Activated CD4-positive, alpha-beta memory T cell treated with anti-CD3 and anti-CD28 coated beads for 36 hours (primary cell): ENCODE data around the gene SEPTIN1. TPM values are rescaled to one million over a fixed set of nuclear protein-coding genes. Genes with fewer than 3 reads are reported as not detected.

Experiments used
- CTCF ChIA-PET: fragments of 350-600 bp; sonication (Branson Sonifier 250); formaldehyde crosslinking; loops from one replicate; lab custom pipeline; 2021; ENCODE audit warnings: antibody characterized with exemption, inconsistent platforms; lab: Charles Lee
- POLR2A ChIA-PET: fragments of 350-600 bp; sonication (Branson Sonifier 250); formaldehyde crosslinking; loops from one replicate; lab custom pipeline; 2021; ENCODE audit warnings: antibody characterized with exemption; lab: Charles Lee
- DNase-seq: peaks from one replicate; pipeline ENCODE4 v3.0.0-alpha.2; 2020
- H3K27ac Mint-ChIP-seq: one replicate; pipeline ENCODE4 v1.8.0; 2021; ENCODE audit warnings: mixed read lengths
- H3K27me3 Mint-ChIP-seq: one replicate; pipeline ENCODE4 v1.8.0; 2021; ENCODE audit warnings: mixed read lengths
- H3K36me3 Mint-ChIP-seq: one replicate; pipeline ENCODE4 v1.8.0; 2021; ENCODE audit warnings: mixed read lengths
- H3K4me1 Mint-ChIP-seq: one replicate; pipeline ENCODE4 v1.8.0; 2021; ENCODE audit warnings: low read depth, mixed read lengths
- H3K4me3 Mint-ChIP-seq: one replicate; pipeline ENCODE4 v1.8.0; 2021; ENCODE audit warnings: mild to moderate bottlenecking, mixed read lengths
- H3K9me3 Mint-ChIP-seq: one replicate; pipeline ENCODE4 v1.8.0; 2021; ENCODE audit warnings: mixed read lengths
- intact Hi-C: fragments of 100-400 bp; cut with micrococcal nuclease; formaldehyde crosslinking; loops from one replicate; pipeline ENCODE4 v1.15.1; 2023
- total RNA-seq, 2 experiments: library from RNA; stranded (reverse); gene quantifications; one replicate each; pipeline ENCODE4 v1.2.3, GENCODE V29; 2021

SEPTIN1 gene
- total RNA-seq, 2 experiments from 2014 or later, result 199 to 202 TPM

DNA sequence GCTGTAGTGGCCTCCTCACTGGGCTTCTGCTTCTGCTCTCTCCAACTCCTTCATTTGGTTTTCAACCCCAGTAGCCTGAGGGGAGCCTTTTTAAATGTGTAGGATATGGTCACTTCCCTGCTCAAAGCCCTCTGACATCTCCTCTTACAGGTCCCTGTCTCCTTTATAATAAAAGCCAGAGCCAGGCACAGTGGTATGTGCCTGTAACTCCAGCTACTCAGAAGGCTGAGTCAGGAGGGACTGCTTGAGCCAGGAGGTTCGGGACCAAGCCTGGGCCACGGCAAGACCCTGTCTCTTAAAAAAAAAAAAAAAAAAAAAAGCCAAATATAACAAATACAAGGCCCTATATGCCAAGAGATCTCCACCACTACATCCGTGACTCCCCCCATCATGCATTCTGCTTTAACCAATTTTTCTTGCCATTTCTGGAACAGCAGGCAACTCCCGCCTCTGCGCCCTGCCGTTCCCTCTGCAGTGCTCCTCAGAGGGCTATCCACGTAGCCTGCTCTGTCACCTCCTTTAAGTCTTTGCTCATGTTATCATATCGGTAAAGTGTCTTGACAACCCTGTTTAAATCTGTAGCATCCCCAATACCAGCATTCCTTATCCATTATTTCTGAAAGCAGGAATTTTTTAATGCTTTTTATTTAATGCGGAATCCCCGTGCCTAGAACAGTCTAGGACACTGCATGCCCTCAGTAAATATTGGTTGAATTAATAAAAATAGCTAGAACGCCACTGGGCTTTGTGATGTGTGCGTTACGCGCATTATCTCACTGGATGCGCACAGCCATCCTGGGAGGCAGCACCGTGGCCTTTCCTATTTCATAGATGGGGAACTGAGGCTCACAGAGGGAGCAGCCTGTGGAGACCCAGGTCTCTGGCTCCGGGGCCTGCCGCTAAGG is 34.5 kb upstream of the SEPTIN1 start:
- no peaks in the 10 kb centered on the region for H3K27me3 Mint-ChIP-seq
- ChIA-PET POLR2A (interaction anchor here (0.7 to 1.9 kb wide), 18 partner anchors 7 to 218 kb away, joined by 3 to 22 read pairs (median 5); partner anchors contain the start of genes CD2BP2, DCTPP1, ITGAL and SEPHS2), CTCF (interaction anchor here (0.6 to 6.0 kb wide), 17 partner anchors 9 to 327 kb away, joined by 3 to 48 read pairs (median 4); partner anchors contain the start of genes DCTPP1, ZNF48, ZNF688 and ZNF747)
- H3K27ac Mint-ChIP-seq, result peak overlapping the region; percentile 1
- H3K36me3 Mint-ChIP-seq, result peaks cover 34% of the 10 kb centered on the region
- DNase-seq, result no peak
- intact Hi-C loops, result no loop called here
- no peaks in the 10 kb centered on the region for H3K9me3 Mint-ChIP-seq
- H3K4me1 Mint-ChIP-seq, result peaks cover 32% of the 10 kb centered on the region
- peak overlapping the region; percentile 39 for H3K4me3 Mint-ChIP-seq

DNA sequence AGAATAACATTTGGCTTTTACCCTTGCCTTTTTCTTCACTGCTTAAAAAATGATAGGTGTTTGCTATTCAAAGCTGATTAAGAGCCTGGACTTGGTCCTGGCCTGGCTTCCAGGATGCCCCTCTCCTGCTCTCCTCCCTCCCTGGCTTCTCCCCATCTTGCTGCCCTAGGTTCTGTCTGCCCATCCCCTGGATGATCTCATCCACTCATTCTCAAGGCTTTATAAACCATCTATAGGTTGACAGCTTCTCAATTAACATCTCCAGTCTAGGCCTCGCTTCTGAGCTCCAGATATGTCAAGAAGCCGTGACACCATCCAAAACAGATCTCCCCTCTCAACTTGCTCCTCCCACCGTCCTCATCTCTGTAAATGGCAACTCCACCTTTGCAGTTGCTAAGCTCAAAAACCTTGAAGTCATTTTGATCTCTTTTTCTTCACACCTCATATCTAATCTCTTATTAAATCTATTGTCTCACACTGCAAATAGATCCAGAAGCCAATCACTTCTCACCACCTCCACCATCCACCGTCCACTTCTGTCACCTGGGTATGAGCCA is 33.8 kb upstream of the SEPTIN1 start:
- Mint-ChIP-seq H3K4me1 (peaks cover 30% of the 10 kb centered on the region), H3K36me3 (peaks cover 33% of the 10 kb centered on the region), H3K27ac (no peak overlapping the region), H3K4me3 (no peak overlapping the region), H3K27me3 (no peaks in the 10 kb centered on the region), H3K9me3 (no peaks in the 10 kb centered on the region)
- CTCF ChIA-PET, result interaction anchor here (0.9 to 6.0 kb wide), 5 partner anchors 14 to 361 kb away, joined by 3 to 46 read pairs (median 4); partner anchors contain the start of genes DCTPP1 and ITGAL
- no peak for DNase-seq
- intact Hi-C loops, result no loop called here
- POLR2A ChIA-PET, result interaction anchor here (0.9 kb wide), 1 partner anchor 9 kb away, joined by 3 read pairs; the partner anchor contains the start of gene ZNF771

DNA sequence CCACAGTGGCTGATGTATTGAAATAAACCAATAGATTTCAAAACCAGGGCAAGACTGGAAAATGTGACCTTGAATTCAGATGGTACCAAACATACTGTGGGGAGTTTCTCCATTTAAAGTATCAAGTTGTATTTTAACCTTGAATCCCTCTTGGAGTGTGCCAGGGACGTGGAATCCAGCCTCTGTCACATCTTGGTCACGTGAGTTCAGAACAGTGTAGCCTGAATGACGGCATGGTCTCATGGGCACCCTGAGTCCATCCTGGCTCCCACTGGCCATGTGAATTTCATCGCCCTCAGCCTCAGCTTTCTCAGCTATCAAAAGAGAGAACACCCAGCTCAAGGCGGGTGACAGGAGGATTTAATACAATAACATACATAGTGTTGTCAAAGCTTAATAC is 31.8 kb upstream of the SEPTIN1 start:
- DNase-seq, result no peak
- intact Hi-C loops, result no loop called here
- Mint-ChIP-seq H3K27ac (no peak overlapping the region), H3K27me3 (no peaks in the 10 kb centered on the region), H3K36me3 (peaks cover 27% of the 10 kb centered on the region), H3K4me1 (peaks cover 40% of the 10 kb centered on the region), H3K4me3 (no peak overlapping the region), H3K9me3 (no peaks in the 10 kb centered on the region)
- POLR2A ChIA-PET, result interaction anchor here (0.7 to 1.2 kb wide), 2 partner anchors 12 to 31 kb away, joined by 3 read pairs; partner anchors contain the start of gene SEPTIN1
- CTCF ChIA-PET, result interaction anchor here (0.6 kb wide), 2 partner anchors 44 to 79 kb away, joined by 3 read pairs; no protein-coding TSS in a partner anchor

DNA sequence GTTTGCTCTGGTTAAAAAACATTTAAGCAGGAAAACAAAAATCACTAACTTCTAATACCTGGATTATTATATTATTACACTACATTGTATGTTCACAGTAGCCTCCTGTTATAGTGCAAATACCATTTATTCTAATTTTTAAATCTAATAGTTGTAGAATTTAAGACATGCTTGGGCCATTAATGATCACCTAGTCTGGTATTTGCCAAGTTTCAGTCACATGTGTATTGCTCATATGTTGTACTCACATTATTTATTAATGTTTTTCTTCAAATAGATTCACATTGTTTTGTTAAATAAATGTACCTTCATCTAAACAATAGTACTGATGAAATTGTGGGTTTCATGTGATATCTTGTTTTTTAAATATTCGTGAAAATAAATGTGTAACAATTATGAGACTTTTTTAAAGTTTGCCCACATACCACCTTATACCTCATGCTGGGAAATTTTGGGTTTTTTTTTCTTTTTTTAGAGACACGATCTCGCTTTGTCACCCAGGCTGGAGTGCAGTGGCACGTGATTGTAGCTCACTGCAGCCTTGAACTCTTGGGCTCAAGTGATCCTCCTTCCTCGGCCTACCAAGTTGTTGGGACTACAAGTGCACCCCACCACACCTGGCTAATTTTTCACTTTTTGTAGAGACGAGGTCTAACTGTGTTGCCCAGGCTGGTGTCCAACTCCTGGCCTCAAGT is 30.9 kb upstream of the SEPTIN1 start:
- no peak for DNase-seq
- CTCF ChIA-PET, result interaction anchor here (0.6 to 1.1 kb wide), 2 partner anchors 321 to 1602 kb away, joined by 3 read pairs; partner anchors contain the start of gene TBX6
- Mint-ChIP-seq H3K4me3 (no peak overlapping the region), H3K9me3 (no peaks in the 10 kb centered on the region), H3K27ac (no peak overlapping the region), H3K27me3 (no peaks in the 10 kb centered on the region), H3K4me1 (peaks cover 42% of the 10 kb centered on the region), H3K36me3 (peaks cover 20% of the 10 kb centered on the region)
- POLR2A ChIA-PET, result interaction anchor here (0.7 kb wide), 1 partner anchor 11 kb away, joined by 3 read pairs; no protein-coding TSS in a partner anchor
- intact Hi-C loops, result no loop called here

DNA sequence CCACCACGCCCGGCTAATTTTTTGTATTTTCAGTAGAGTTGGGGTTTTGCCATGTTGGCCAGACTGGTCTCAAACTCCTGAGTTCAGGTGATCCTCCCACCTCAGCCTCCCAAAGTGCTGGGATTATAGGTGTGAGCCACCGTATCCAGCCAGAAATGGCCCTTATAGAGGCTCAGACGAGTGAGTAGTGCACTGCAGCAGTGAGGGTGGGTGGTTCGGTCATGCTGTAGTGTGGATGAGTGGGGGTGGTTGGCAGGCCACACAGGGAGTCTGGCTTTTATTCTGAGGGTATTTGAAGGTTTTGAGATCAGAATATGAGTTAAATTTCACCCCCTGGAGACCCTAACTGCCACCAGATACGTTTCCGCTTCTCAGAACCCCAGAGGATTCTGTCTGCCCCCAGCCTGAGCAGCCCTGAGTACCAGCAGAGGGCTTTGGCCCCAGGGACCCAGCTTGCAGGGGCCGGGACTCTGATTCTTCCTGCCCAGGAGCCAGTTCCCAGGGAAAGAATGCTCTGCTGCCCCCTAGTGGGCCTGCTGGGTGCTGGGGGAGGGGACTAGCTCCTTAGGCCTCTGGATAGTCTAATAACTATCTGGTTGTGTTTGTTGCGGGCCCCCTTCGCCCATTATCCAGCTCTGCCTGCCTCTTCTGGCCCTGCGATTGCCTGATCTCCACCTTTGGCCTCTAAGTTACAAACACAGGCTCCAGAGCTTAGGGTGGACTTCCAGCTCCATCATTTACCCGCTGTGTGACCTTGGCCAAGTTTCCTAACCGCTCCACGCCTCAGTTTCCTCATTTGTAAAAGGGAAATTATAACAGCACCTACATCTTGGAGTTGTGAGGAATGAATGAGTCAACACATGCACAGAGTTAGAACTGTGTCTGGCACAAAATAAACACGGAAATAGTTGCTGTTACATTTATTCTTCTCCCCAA is 27.0 kb upstream of the SEPTIN1 start:
- Mint-ChIP-seq H3K4me3 (peak overlapping the region; percentile 79), H3K4me1 (peaks cover 29% of the 10 kb centered on the region), H3K27ac (peak overlapping the region; percentile 62), H3K36me3 (peaks cover 18% of the 10 kb centered on the region), H3K9me3 (no peaks in the 10 kb centered on the region), H3K27me3 (no peaks in the 10 kb centered on the region)
- ChIA-PET CTCF (interaction anchor here (0.6 to 6.0 kb wide), 38 partner anchors 9 to 436 kb away, joined by 3 to 48 read pairs (median 5); partner anchors contain the start of genes CD2BP2, CORO1A, DCTPP1 and GDPD3), POLR2A (interaction anchor here (1.0 to 1.7 kb wide), 6 partner anchors 8 to 317 kb away, joined by 3 to 7 read pairs (median 3); partner anchors contain the start of gene ZNF48)
- intact Hi-C loops, result loop anchor here (2.0 kb wide), 1 partner anchor 55 kb away; the partner anchor contains the start of gene CD2BP2
- peak; percentile 95 for DNase-seq

DNA sequence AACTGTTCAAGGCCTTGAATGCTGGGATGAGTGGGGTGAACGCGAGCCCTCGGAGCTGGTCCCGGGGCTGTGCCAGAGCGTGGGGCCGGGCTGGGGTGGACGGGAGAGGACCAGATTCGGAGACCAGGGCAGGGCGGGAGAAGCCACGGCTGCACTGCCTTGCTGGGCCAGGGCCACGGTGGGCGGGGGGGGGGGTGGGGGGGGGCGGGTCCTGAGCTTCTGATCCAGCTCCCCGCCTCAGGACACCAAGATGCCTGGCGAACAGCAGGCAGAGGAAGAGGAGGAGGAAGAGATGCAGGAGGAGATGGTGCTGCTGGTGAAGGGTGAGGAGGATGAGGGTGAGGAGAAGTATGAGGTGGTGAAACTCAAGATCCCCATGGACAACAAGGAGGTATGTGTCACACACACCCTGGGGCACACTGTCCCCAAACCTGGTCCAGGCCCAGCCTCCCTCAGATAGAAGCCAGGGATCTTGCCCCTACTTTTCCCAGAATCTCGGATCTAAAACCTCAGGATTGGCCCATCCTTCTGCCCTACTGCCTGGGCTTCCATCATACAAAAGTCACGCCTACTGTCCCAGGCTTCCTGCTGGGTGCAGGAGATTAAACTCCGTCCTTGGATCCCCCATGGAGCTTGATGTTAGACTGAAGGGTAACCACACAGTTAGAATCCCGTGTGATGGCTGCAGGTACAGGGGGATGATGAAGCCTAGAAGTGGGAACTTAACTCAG is 25.6 kb upstream of the SEPTIN1 start:
- Mint-ChIP-seq H3K27ac (peak overlapping the region; percentile 81), H3K36me3 (peaks cover 12% of the 10 kb centered on the region), H3K27me3 (no peaks in the 10 kb centered on the region), H3K4me1 (peaks cover 26% of the 10 kb centered on the region), H3K9me3 (no peaks in the 10 kb centered on the region), H3K4me3 (peak overlapping the region; percentile 79)
- ChIA-PET CTCF (interaction anchor here (0.5 to 6.0 kb wide), 19 partner anchors 10 to 376 kb away, joined by 3 to 48 read pairs (median 5); partner anchors contain the start of genes CD2BP2, DCTPP1, GDPD3 and SEPHS2), POLR2A (interaction anchor here (0.7 to 3.1 kb wide), 15 partner anchors 8 to 315 kb away, joined by 3 to 22 read pairs (median 3); partner anchors contain the start of genes SEPTIN1, ZNF48, ZNF688 and ZNF764)
- intact Hi-C loops, result loop anchor here (2.0 kb wide), 2 partner anchors 37 to 53 kb away; partner anchors contain the start of genes CD2BP2 and TBC1D10B
- peak; percentile 18 for DNase-seq

DNA sequence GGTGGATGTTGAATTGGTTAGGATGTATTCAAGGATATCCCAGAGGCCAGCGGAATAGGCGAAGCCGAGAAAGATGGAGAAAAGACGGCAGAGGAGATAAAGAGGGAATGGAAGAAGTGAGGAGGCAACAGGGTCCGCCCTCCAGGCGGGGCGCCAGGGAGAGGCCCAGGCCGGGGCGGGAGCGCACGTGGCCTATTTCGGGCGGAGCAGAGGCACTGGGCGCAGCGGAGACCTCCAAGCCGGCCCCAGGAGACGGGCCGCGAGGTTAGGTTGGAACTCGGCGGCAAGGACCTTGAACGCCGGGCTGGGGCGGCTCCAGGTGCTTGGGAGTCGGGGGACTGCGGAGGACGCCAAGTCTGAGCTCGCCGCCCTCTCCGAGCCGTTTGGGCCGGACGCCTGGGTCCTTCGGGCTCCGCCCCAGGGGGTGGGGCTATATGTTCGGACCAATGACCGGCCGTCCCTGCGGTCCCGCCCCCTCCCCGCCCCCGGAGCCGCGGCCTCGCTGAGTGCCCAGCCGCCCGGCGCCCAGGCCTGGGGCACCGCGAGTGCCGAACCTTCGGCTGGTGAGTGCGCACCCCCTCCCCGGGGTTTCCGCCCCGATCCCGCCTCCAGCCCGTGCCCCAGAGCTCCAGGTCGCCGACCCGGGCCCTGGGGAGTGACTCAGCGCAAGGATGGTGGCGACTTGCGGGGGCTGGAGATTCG is 24.9 kb upstream of the SEPTIN1 start, which contains the start of gene ZNF771:
TSS of gene ZNF771 (plus strand) at position 505 of the 702 bp plus-strand sequence. CDS start 448 bp downstream, outside the sequence.
- H3K4me1 Mint-ChIP-seq, result peaks cover 25% of the 10 kb centered on the region
- CTCF ChIA-PET, result interaction anchor here (0.8 to 6.0 kb wide), 16 partner anchors 11 to 375 kb away, joined by 3 to 48 read pairs (median 4); partner anchors contain the start of genes DCTPP1, GDPD3, SEPHS2 and SEPTIN1

DNA sequence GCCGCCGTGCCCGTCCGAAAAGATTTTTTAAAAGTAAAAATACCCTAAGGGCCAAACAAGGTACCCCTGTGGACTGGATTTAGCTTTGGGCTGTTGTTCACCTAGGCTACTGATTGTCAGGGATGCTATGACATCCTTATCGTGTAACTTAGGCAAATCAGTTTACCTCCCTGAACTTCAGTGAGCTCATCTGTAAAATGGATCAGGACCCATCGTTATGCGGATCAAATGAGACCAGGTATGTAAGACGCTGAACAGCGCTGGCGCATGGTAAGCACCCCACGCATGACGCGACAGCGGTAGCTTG is 24.4 kb upstream of the SEPTIN1 start:
- peaks cover 6% of the 10 kb centered on the region for H3K36me3 Mint-ChIP-seq
- CTCF ChIA-PET, result interaction anchor here (0.8 to 6.0 kb wide), 11 partner anchors 11 to 375 kb away, joined by 3 to 48 read pairs (median 7); partner anchors contain the start of genes DCTPP1, SEPTIN1, TBC1D10B and TBX6
- no peak for DNase-seq
- H3K27me3 Mint-ChIP-seq, result no peaks in the 10 kb centered on the region
- intact Hi-C loops, result loop anchor here (2.0 kb wide), 1 partner anchor 36 kb away; the partner anchor contains the start of gene TBC1D10B
- H3K9me3 Mint-ChIP-seq, result no peaks in the 10 kb centered on the region
- H3K27ac Mint-ChIP-seq, result peak overlapping the region; percentile 91
- POLR2A ChIA-PET, result interaction anchor here (1.0 to 3.1 kb wide), 10 partner anchors 9 to 243 kb away, joined by 3 to 22 read pairs (median 5); partner anchors contain the start of genes DCTPP1, SEPTIN1, ZNF48 and ZNF688
- H3K4me1 Mint-ChIP-seq, result peaks cover 22% of the 10 kb centered on the region
- H3K4me3 Mint-ChIP-seq, result peak overlapping the region; percentile 95

More for the DNA sequence above, 24.9 kb upstream of the SEPTIN1 start, which contains the start of gene ZNF771:
- DNase-seq, result peak; percentile 94
- H3K4me3 Mint-ChIP-seq, result peak within 1 kb of the TSS; percentile 95
- intact Hi-C loops, result loop anchor here (2.0 kb wide), 1 partner anchor 36 kb away; the partner anchor contains the start of gene TBC1D10B
- peak within 1 kb of the TSS; percentile 91 for H3K27ac Mint-ChIP-seq
- no peaks in the 10 kb centered on the region for H3K9me3 Mint-ChIP-seq
- H3K36me3 Mint-ChIP-seq, result peaks cover 10% of the 10 kb centered on the region
- POLR2A ChIA-PET, result interaction anchor here (0.7 to 3.1 kb wide), 15 partner anchors 9 to 251 kb away, joined by 3 to 22 read pairs (median 3); partner anchors contain the start of genes DCTPP1, SEPTIN1, ZNF48 and ZNF688
- H3K27me3 Mint-ChIP-seq, result no peaks in the 10 kb centered on the region
